OCI-M1 (cell line): ENCODE data around the gene HOXA5.
A peak's percentile ranks its signal among the peaks of the same experiment; 100 is the strongest.

Experiments used
- DNase-seq: peaks from one replicate; lab custom pipeline; 2025; lab: John Stamatoyannopoulos, UW

HOXA5 gene

GRCh38 chr7:27132978-27133377, 10.5 kb downstream of the HOXA5 start:
- DNase-seq, result no peak

GRCh38 chr7:27132214-27132613, 11.3 kb downstream of the HOXA5 start:
- DNase-seq, result no peak

- DNase-seq, result no peak
These were observed 12.1 kb downstream of the HOXA5 start for GRCh38 chr7:27131390-27131819.

- peak; percentile 90 for DNase-seq
These were observed 12.7 kb downstream of the HOXA5 start, which contains the start of gene HOXA4 for GRCh38 chr7:27130540-27131389. TSS of gene HOXA4 (minus strand) at chr7:27130757. CDS start at chr7:27130733, 24 bp downstream.

GRCh38 chr7:27129729-27130539, 13.5 kb downstream of the HOXA5 start:
- peak; percentile 38 for DNase-seq

GRCh38 chr7:27128776-27129728, 14.4 kb downstream of the HOXA5 start:
- no peak for DNase-seq

GRCh38 chr7:27128034-27128433, 15.4 kb downstream of the HOXA5 start:
- DNase-seq, result no peak

- DNase-seq, result no peak
These were observed 16.7 kb downstream of the HOXA5 start for GRCh38 chr7:27126596-27127327.

- DNase-seq, result no peak
These were observed 17.5 kb downstream of the HOXA5 start for GRCh38 chr7:27125986-27126394.

GRCh38 chr7:27124902-27125689, 18.4 kb downstream of the HOXA5 start:
- DNase-seq, result no peak

GRCh38 chr7:27124096-27124901, 19.2 kb downstream of the HOXA5 start:
- DNase-seq, result no peak

GRCh38 chr7:27123477-27124053, 19.9 kb downstream of the HOXA5 start:
- no peak for DNase-seq

- no peak for DNase-seq
These were observed 20.4 kb downstream of the HOXA5 start for GRCh38 chr7:27123007-27123476.

GRCh38 chr7:27122077-27122910, 21.2 kb downstream of the HOXA5 start:
- no peak for DNase-seq

- DNase-seq, result no peak
These were observed 21.8 kb downstream of the HOXA5 start for GRCh38 chr7:27121684-27122076.

- DNase-seq, result no peak
These were observed 24.0 kb downstream of the HOXA5 start for GRCh38 chr7:27119412-27119911.

GRCh38 chr7:27118580-27118979, 24.9 kb downstream of the HOXA5 start:
- no peak for DNase-seq
